ENCODE data around the gene SLC35F4.
"Not testable (repeated sequence)": the region's sequence is repeated elsewhere in the genome, so short reads cannot be mapped to it uniquely, and the experiment has no call there.

SLC35F4 gene

DNA sequence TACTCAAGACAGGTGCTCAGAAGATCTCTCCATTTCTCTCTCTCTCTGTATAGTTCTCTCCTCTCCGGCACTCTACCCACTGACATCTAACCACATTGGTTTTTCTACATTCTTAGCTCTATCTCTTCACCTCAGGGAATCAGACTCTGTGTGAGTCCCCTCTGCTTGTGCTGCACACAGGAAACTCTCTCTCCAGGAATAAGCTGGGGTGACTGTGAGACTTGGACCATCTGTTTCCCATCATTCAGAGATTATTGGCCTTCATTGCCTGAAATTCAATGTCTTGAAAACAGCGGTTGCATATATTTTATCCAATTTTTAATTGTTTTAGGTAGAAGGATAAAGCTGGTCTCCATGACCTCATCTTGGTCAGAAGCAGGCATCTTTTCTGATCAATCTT, 105.0 kb downstream of the SLC35F4 start:
- no peaks in the 10 kb centered on the region for H3K27me3 ChIP-seq (replicated peaks)
- in situ Hi-C loops (cut with HindIII; ENCODE audit: low pct_ligation_motif_present, low sequenced_read_pairs), result no loop called here
- no peak for DNase-seq
- H3K4me3 ChIP-seq (ENCODE audit: low read depth, low read length), result no peak overlapping the region
- no peak overlapping the region for H3K27ac ChIP-seq
- H3K36me3 ChIP-seq (replicated peaks), result no peaks in the 10 kb centered on the region
- TF ChIP-seq, protein P1, sequence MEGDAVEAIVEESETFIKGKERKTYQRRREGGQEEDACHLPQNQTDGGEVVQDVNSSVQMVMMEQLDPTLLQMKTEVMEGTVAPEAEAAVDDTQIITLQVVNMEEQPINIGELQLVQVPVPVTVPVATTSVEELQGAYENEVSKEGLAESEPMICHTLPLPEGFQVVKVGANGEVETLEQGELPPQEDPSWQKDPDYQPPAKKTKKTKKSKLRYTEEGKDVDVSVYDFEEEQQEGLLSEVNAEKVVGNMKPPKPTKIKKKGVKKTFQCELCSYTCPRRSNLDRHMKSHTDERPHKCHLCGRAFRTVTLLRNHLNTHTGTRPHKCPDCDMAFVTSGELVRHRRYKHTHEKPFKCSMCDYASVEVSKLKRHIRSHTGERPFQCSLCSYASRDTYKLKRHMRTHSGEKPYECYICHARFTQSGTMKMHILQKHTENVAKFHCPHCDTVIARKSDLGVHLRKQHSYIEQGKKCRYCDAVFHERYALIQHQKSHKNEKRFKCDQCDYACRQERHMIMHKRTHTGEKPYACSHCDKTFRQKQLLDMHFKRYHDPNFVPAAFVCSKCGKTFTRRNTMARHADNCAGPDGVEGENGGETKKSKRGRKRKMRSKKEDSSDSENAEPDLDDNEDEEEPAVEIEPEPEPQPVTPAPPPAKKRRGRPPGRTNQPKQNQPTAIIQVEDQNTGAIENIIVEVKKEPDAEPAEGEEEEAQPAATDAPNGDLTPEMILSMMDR (IDR thresholded peaks at IDR 0.05; ENCODE audit: low read depth, low read length, missing control alignments), result no peak

DNA sequence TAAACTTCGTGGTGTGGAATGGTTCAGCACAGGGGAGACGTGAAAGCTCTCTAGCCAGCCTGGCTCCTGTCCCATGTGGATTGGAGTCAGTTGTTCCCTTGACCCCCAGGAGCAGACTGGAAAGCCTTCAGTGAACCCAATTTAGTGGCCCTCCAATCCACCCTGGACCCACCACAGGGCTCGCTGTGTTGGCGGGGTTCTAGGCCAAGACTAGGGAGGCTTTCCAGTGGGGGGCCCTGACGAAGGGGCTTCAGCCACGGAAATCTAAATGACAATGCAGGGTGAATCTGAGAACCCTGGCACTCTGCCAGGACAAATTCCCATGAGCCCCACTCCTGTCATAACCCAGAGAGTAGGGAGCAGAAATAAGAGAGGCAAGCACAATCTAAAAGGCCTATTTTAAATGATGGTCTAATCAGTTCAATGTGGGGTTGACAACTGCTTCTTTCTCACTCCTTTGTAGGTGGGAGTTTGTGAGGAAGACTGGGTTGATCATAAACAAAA, 110.8 kb downstream of the SLC35F4 start:
- in situ Hi-C loops (cut with HindIII; ENCODE audit: low pct_ligation_motif_present, low sequenced_read_pairs), result no loop called here
- no peak overlapping the region for H3K4me3 ChIP-seq (ENCODE audit: low read depth, low read length)
- H3K27ac ChIP-seq, result no peak overlapping the region
- no peaks in the 10 kb centered on the region for H3K36me3 ChIP-seq (replicated peaks)
- TF ChIP-seq, protein P1 (IDR thresholded peaks at IDR 0.05; ENCODE audit: low read depth, low read length, missing control alignments), result no peak
- H3K27me3 ChIP-seq (replicated peaks), result no peaks in the 10 kb centered on the region
- no peak for DNase-seq

DNA sequence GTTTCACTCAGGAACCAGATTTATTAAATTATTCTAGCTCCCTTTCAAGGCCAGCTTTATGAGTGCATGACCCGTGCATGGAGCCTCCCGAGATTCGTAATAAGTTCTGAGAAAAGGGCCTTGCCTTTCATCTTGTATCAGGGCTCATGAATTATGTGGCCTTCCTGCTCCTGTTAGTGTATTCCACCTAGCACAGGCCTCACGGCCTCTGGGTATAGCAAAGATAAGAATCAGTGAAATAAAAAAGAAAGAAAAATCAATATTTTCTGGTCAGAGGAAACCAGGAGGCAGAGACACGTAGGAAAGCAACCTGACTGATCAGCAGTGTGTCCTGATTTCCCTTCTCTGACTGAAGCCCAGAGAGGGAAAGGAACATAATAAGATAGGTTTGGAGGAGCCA, 111.4 kb downstream of the SLC35F4 start:
- Histone ChIP-seq H3K4me3 (ENCODE audit: low read depth, low read length) (no peak overlapping the region), H3K27me3 (replicated peaks) (no peaks in the 10 kb centered on the region), H3K27ac (no peak overlapping the region), H3K36me3 (replicated peaks) (no peaks in the 10 kb centered on the region)
- TF ChIP-seq, protein P1 (IDR thresholded peaks at IDR 0.05; ENCODE audit: low read depth, low read length, missing control alignments), result no peak
- DNase-seq, result no peak
- in situ Hi-C loops (cut with HindIII; ENCODE audit: low pct_ligation_motif_present, low sequenced_read_pairs), result no loop called here

DNA sequence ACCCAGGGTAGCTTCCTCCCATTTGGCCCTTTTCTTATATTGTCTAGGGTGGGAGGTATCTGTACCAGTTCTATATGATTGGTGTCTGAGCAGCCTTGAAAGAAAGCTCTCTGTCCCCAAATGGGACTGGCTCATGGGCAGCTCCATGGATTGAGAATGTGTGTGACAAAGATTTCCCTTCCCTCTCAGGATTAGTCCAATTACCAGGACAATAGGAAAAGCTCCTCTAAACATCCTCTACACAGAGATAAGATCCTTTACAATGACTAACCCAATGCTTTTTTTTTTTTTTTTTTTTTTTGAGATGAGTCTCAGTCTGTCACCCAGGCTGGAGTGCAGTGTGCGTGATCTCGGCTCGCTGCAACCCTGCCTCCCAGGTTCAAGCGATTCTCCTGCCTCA, 112.1 kb downstream of the SLC35F4 start:
- TF ChIP-seq, protein P1 (IDR thresholded peaks at IDR 0.05; ENCODE audit: low read depth, low read length, missing control alignments), result no peak
- H3K27ac ChIP-seq, result no peak overlapping the region
- no peaks in the 10 kb centered on the region for H3K36me3 ChIP-seq (replicated peaks)
- no peak for DNase-seq
- no peaks in the 10 kb centered on the region for H3K27me3 ChIP-seq (replicated peaks)
- in situ Hi-C loops (cut with HindIII; ENCODE audit: low pct_ligation_motif_present, low sequenced_read_pairs), result no loop called here
- H3K4me3 ChIP-seq (ENCODE audit: low read depth, low read length), result no peak overlapping the region

DNA sequence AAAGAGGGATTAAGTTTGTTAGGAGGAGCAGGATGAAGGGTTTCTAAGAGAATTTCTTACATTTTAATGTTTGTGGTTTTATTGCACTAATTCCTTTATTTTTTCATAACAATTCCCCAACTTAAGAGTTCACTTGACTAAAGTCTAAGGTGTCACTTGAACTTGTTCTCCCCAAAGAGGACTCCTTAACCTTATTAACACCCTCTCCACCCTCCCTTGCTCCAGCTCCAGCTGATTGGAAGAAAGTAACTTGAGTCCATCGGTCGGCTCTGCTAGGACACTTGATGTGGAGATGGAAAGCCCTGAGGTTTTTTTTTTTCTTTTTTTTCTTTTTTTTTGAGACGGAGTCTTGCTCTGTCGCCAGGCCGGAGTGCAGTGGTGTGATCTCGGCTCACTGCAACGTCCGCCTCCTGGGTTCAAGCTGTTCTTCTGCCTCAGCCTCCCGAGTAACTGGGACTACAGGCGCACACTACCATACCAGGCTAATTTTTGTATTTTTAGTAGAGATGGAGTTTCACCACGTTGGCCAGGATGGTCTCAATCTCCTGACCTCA, 113.7 kb downstream of the SLC35F4 start:
- DNase-seq; H3K4me3 ChIP-seq (ENCODE audit: low read depth, low read length); in situ Hi-C loops (cut with HindIII; ENCODE audit: low pct_ligation_motif_present, low sequenced_read_pairs); H3K36me3 ChIP-seq (replicated peaks); H3K27me3 ChIP-seq (replicated peaks); H3K27ac ChIP-seq: not testable (repeated sequence)

DNA sequence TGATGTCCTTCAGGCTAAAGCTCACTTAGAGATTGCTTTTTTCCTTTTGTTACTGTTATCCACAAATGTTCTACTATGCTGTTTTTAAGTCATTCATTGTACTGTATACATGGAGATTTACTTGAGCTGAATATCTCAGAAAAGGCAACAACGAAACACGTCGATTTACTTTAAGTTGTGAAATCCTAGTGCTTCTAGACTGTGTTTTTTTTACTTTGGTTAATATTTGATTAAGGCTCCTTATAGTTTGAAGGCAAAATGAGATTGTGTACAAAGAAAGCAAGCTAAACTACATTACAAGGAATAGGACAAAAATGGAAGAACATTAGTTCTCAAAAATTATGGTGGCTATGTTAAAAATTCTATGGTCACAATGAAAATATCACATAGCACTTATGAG, 114.5 kb downstream of the SLC35F4 start:
- no peak overlapping the region for H3K27ac ChIP-seq
- no peaks in the 10 kb centered on the region for H3K27me3 ChIP-seq (replicated peaks)
- DNase-seq, result no peak
- in situ Hi-C loops (cut with HindIII; ENCODE audit: low pct_ligation_motif_present, low sequenced_read_pairs), result no loop called here
- H3K4me3 ChIP-seq (ENCODE audit: low read depth, low read length), result no peak overlapping the region
- no peaks in the 10 kb centered on the region for H3K36me3 ChIP-seq (replicated peaks)
- TF ChIP-seq, protein P1 (IDR thresholded peaks at IDR 0.05; ENCODE audit: low read depth, low read length, missing control alignments), result no peak
